NCI-H526 treated with DMSO at 0.1 percent for 48 hours (cell line): ENCODE measurements around the gene ST8SIA3.

Source experiments
- DNase-seq: peaks from one replicate; lab custom pipeline; 2025; lab: John Stamatoyannopoulos, UW

The ST8SIA3 gene, protein sequence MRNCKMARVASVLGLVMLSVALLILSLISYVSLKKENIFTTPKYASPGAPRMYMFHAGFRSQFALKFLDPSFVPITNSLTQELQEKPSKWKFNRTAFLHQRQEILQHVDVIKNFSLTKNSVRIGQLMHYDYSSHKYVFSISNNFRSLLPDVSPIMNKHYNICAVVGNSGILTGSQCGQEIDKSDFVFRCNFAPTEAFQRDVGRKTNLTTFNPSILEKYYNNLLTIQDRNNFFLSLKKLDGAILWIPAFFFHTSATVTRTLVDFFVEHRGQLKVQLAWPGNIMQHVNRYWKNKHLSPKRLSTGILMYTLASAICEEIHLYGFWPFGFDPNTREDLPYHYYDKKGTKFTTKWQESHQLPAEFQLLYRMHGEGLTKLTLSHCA

DNA sequence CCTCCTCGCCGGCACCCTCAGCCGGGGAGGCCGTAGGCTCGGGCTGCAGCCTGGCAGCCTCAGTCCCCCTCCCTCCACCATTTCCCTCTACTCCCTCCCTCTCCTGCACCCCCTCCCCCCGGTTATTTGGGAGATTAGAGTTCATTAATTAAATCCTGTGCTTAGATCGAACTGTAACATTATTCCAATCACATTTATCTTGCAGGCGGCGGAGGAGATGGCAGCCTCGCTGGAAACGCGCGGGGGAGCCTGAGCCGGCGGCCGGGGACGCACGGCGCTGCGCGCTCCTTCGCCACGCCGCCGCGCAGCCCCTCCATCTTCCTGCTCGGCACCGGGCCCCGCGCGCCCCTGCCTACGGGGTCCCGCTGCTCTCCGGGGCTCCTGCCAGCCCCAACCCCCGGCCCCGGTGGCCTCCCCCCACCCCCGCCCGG lies at the start of gene ST8SIA3:
ST8SIA3 (plus strand) TSS at position 287 of the 431 bp plus-strand sequence. CDS start 290 bp downstream, outside the sequence.
- no peak for DNase-seq

DNA sequence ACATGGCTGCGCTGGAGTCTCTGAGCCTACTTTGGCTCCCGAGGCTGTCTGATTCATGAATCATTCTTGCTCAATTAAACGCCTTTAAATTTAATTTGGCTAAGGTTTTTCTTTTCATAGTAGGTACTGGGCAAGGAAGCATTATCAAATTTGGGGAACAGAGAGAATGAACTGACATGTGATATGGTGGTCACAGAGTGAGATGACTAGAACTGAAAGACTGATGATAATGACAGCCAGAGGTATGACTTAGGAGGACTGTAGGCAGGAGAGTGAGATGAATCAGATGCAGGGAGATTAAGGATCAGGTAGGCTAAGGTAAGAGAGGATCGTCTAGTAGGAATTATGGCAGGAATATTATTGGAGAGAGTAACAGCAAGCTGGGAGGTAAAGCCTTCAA lies 40.9 kb upstream of the ST8SIA3 start:
- DNase-seq: no peak

DNA sequence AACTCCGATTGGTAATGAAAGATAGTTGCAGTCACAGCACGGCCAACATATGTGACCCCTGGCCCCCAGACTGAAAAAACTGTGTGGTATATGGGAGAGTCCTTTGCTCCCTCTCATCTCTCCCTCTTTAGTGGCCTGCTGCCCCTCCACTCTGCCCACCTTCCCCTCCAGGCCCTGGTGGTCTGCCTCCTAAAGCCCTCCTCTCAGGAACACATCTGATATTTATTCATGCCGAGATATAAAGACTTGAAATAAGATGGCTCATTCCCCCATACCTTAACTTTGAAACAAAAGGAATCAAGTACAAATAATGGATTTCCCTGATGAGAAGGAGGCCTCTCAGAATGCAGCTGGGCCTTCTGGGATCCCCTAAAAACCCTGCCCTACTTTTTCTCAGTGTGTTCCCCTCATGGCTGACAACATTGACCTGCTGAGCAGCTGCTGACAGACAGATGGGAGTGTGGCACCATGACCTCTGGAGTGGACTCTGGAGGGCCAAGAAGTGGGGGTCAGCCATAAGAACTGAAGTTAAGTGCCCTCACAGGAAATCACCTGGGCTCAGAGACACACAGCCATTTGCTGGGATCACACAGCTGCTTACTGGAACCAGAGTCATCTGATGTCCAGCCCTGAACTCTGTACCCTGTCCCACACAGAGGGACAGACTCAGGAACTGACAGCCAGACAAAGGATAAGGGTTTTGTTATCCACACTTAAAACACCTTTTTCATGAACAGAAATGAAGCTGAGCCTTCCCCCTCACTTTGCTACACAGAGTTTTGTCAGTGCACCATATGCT lies 39.8 kb upstream of the ST8SIA3 start:
- no peak for DNase-seq

DNA sequence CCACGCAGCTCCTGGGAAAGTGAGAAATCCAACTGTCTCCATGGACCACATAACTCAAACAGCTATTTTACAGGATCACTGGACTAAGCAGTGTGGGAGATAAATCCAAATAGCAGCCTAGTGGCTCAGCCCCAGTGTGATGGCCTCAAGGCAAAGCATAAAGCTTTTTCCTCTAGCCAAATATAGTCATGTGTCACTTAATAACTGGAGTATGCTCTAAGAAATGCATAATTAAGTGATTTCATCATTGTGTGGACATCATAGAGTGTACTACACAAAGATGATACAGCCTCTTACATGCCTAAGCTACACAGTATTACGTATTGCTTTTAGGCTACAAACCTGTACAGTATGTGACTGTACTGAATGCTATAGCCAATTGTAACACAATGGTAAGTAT lies 31.8 kb upstream of the ST8SIA3 start:
- no peak for DNase-seq

DNA sequence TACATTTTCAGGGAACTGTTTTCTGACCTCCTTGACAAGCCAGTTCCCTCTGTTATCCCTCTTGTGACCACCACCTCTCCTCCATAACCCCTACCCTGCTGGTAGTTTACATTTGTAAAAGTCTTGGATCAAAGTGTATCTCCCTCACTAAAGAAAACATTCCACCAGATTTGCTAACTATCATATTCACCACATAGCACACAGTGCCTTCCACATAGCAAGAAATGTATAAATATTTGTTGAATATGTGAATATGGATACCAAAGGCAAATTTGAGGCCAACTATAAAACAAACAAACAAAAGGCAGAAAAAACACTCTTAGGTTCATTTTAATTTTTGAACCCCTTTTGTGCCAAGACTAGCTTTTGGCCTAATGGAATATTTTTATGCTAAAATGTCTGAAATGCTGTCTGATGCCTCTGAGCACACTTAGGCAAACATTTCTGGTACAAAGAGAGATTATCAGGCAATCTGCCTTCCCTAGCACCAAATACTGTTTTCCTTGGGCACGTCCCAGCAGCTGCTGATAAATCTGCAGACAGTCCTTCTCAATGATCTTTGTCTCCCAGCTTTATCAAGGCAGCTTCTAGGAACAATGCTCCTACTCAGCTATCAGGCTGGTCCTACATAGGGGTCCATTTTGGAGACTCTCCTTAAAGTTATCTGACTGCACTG lies 26.7 kb upstream of the ST8SIA3 start:
- no peak for DNase-seq

DNA sequence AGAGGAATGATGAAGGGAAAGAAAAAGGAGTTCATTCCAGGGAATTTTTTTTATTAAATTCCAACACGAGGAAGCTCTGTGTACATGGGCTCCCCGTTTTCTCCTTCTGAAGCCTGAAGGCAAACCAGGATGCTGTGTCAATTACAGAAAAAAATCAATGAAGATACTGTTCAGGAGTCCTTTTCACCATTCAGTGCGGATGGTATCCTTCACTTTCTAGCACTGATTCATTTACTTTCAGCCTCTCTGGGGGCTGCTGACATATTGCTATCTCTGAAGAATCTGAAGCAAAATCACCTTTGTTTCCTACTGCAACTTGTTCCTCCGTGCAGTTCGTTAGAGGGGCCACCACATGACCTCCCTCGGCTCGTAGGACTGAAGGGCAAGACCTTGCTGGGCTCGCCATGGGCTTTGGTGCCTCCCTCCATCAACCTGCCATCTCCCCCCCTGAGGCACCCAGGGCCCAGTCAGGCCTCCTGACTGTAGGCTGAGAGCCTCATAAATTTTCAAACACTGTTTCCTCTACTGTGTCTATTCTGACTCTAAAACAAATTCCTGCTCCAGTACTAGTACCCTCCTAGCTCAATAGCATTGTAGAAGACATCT lies 25.5 kb upstream of the ST8SIA3 start:
- no peak for DNase-seq

DNA sequence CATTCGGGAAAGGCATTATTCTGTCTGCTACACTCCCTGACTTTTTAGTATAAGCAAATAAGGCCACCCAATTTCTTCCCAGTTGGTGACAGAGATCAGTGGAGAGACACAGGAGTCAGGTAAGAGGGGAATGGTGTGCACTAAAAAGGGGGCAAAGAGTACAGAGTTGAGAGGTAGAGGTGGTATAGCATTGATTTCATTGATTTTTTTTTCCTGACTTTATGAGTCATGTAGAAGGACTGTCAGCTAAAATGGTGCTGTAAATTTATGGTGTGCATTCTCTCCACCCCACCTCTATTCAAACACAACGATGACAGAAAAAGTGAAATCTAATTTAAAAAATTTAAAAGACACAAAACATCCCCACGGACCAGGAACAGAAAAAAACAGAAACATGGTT lies 23.7 kb upstream of the ST8SIA3 start:
- DNase-seq: no peak

DNA sequence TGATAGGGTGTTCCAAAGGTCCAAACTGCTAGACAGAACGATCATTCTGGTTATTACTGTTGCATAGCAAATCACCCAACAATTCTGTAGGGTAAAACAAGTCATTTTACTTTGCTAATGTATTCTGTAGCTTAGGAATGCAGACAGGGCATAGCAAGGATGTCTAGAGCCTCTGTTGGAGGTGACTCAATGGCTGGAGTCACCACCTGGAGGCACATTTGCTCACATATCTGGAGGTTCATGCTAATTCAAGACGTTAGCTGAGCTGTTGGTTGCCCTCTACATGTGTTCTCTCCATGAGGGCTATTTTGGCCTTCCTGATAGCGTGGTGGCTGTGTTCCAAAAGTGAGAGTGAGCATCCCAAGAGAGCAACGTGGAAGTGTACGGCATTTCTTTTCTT lies 22.5 kb upstream of the ST8SIA3 start:
- no peak for DNase-seq

DNA sequence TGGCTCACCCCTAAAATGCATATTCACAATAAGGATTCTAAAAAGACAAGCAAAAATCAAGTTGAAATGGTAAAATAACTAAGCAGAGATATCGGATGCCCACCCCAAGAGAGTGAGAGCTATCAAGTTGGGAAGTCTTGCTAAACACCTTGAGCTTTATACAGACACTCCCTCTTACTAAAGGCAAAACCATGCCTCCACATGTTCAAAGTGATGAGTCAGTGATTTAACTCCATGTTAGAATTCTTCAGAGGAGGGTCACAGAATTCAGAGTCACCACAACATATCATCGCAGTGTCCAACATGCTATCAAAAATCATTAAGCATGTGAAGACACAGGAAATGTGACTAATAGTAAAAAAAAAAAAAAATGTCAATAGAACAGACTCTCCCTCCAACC lies 20.6 kb upstream of the ST8SIA3 start:
- no peak for DNase-seq

DNA sequence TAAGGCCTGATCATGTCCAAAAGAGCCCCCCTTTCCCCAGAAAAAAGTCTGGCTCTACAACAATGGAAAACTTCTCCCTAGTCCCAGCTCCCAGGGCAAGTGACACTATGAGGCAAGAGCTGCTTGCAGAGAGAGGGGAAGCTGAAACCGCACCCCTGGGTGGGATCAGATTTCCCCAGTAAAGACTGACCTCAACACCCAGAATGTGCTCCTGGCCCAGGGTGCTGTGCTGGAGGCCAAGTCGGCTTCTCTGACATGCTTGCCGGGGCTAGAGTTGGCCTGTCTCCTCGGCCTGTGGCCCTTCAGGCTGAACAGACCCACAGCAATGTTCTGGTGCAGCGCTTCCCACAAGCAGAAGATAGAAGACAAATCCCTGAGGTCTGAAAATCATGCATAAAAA lies 18.4 kb upstream of the ST8SIA3 start:
- DNase-seq: no peak

DNA sequence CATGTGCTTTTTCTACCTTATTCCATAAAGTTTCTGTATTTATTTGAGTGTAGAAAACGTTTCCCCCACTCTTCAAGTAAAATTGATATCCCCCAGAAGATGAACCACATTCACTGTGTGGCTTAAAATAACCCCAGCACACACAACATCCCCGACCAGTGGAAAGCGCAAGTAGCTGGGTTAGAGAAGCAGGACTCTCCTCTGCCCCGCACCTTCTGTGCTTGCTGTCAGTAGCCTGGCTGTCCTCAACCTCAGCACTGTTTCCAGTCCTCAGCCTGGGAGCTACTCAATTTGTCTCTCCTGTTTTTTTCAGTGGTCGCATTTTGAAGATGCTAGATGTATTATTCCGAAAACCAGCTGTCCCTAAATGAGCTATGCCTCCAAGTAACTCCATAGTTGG lies 18.0 kb upstream of the ST8SIA3 start:
- DNase-seq: no peak

DNA sequence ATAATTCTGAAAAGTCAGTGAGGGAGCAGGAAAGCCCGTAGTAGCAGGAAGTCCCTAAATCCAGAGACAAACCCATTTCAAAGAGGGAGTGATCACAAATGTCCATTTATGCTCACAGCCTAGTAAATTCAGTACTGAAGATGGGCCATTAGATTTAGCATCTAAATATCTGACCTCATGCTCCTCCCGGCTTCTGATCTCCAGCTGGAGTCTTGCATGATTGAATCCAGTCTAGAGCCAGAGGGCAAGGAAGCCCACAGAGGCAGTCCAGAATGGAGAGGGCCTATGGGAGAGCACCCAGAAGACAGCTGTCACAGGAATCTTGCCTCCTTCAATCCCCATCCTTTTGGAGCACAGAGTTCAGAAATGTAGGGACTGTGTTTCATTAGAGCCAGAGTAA lies 16.0 kb upstream of the ST8SIA3 start:
- no peak for DNase-seq

DNA sequence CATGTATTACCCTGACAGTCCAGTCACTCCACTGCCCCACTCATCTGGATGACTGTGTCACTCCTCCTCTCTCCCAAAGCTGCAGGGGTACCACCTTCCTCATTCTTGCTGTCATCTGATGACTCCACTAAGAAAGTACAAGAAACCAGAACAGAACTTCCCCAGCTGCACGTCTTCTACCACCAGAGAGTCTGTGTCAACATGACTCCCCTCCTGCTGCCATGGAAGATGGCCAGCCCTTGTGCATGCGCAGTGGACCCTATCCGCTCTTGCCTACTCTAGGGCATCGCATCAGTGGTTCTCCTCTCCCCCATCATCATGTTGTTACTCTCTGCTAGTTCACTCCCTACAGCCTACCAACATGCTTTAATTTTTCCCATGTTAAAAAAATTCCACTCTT lies 14.5 kb upstream of the ST8SIA3 start:
- no peak for DNase-seq

DNA sequence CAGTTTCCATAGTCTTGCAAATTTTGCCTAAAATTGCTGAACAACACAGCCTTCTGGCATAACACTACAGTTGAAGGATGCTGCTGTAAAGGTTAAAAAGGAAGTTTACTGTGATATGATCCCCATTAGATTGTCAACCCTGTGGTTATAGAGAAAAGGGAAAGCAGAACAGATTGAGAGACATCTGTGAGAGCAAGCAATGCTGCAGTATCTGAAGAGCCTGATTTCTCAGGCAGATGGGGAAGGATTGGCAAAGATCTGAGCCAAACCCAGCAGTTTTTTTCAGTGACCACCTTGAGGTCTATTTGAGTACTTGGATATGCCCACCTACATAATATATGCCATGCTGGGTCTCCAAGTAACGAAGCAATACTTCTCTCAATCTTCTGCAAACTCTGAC lies 8.5 kb upstream of the ST8SIA3 start:
- DNase-seq: no peak

DNA sequence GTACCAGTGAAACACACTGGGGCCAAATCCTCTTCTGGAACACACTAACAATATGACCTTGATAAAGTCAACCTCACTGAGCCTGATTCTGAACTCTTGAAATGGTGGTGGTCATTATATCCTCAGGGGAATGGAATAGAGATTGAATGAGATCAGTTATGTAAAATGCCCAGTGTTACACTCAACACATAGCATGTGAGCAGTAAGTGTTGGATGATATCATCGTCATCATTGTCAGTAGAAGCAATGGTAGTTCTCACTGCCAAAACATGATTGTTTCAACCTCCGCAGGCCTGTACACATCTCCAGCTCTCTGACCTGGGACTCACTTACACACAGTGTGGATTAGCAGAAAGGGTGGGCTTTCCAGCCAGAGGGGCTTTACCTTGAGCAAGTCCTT lies 5.5 kb upstream of the ST8SIA3 start:
- no peak for DNase-seq

DNA sequence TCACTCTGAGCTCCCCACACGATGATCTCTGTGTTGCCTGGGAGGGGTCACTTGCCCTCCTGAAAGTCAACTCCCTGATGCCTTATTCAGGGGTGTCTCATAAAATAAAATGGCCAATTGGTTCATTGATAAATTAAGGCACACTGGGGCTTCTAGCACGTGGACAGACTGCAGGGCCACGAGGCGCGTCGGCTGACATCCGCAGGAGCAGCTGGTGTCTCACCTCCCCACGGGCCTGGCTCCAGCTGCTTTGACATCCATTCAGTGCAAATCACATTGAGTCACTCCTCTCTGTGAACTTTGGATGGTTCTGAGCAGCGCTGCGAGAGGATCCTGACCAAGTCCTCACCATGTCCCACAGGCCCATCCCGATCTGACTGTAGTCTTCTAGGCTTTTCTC lies 4.6 kb upstream of the ST8SIA3 start:
- DNase-seq: no peak

DNA sequence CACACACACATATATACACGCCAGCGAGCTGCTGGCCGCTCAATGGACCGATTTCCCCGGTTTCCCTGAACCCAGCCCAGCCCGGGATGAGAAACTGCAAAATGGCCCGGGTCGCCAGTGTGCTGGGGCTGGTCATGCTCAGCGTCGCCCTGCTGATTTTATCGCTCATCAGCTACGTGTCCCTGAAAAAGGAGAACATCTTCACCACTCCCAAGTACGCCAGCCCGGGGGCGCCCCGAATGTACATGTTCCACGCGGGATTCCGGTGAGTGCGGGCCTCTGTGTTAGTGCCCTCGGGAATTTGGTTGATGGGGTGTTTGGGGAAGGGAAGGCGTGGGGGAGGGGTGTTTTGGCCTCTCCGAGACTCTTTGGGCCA lies 392 bp downstream of the ST8SIA3 start:
- peak; percentile 30 for DNase-seq

DNA sequence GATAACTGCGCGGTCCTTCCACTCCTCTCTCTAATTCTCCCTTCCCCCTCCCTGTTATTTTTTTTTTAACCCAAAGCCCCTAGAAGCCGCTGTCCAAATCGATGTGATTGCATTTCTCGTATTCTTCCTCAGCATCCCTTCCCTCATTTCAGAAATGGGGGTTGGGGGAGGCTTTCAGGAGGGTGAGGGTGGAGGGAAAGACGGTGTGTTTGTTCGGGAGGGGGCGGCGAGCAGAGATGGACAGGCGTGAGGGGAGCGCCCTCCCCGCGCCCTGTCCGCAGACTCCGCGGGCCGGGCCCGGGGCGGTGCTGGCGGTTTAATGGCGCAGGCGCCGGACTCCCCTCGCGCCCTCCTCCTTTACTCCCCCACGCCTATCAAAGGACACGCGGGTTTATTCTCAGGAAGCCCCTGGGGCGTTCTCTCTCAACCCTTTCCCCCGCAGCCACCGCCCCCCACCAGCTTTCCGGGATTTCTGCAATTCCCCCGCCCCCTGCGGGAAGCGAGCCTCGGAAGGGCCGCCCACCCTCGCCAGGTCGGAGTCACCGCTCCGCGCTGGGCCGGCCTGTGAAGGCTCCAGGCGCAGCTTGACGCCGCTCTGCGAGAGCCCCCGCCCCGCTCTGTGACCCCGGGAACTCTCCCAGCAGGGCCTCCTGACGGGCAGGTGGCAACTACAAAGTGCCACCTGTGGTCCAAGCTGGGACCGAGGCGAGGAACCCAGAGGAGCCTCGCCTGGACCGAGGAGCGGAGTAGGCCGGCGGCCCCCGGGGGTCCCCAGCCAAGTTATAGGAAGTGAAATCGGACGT lies 981 bp downstream of the ST8SIA3 start:
- DNase-seq: peak; percentile 61

DNA sequence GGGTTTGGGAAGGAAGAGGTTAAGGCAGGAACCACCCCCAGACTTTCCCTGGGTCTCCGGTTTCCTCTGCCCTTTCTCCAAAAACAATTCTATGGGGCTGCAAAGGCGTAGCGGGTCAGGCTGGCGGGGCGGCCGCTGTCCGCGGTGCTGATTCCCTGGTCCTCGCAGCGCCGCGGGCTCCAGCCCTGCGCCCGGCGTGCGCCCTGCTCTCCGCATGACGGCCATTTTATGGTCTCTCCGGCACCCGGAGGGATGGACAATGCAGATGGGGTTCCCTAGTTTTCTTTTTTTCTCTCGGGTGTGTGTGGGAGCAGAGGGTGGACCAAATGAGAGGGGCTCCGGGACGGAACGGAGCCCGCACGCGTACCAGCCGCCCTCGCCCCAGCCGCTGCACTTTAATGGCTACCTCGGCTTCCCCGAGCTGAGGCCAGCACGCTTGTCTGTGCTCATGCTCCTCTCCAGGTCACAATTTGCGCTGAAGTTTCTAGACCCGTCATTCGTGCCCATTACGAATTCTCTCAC lies 1.6 kb downstream of the ST8SIA3 start:
- DNase-seq: peak; percentile 40

DNA sequence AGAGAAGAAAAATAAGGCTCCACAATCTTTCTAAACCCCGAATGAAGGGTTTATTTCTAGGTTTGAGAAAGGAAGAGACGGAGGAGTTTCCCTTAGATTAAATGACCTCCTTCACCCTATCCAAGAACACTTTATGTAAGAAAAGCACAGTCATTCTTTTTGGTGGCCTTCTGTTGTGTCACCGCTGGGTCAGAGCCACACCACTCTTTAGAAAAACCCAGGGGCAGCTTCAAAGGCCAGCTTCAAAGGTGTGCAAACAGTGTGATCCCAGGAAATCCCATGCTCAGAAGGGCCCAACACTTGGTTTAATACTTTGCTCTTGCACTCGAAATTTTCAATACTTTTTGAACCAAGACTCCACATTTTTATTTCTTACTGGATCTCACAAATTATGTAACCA lies 7.1 kb downstream of the ST8SIA3 start:
- DNase-seq: no peak

DNA sequence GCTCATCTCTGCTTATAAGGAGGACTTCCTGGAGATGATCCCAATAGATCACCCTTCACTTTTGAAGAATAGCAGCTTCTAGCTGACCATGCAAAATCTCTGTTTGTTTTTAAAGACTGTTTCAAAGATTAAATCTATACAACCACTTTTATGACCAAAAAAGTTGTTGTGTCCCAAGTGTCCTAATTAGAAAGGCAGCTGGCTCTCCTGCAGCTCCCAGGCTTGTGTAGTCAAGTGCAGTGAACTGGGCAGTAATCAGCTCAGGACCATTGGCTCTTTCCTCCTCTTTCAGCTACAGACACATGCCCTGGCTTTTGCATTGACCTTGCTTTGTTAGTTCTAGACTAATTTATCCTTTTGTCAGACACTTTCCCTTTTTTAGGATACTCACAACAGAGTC lies 10.4 kb downstream of the ST8SIA3 start:
- DNase-seq: no peak
